NCI-H2196 (cell line): ENCODE measurements around the gene MAD1L1.

Experiments used
- DNase-seq: peaks from one replicate; lab custom pipeline; 2025; ENCODE audit not compliant: unreplicated experiment; lab: John Stamatoyannopoulos, UW

Gene MAD1L1

GRCh38 chr7:2033586-2034135 is 199.1 kb downstream of the MAD1L1 start:
- DNase-seq = no peak

GRCh38 chr7:2032876-2033407 is 199.8 kb downstream of the MAD1L1 start:
- no peak for DNase-seq

- DNase-seq = no peak
Measured at GRCh38 chr7:2032030-2032875, 200.5 kb downstream of the MAD1L1 start.

- no peak for DNase-seq
Measured at GRCh38 chr7:2031451-2031845, 201.3 kb downstream of the MAD1L1 start.

GRCh38 chr7:2030475-2031450 is 202.0 kb downstream of the MAD1L1 start:
- DNase-seq = no peak

- no peak for DNase-seq
Measured at GRCh38 chr7:2029936-2030335, 202.8 kb downstream of the MAD1L1 start.

- DNase-seq = no peak
Measured at GRCh38 chr7:2029211-2029905, 203.4 kb downstream of the MAD1L1 start.

GRCh38 chr7:2028733-2029132 is 204.0 kb downstream of the MAD1L1 start:
- no peak for DNase-seq

- no peak for DNase-seq
Measured at GRCh38 chr7:2025188-2025587, 207.6 kb downstream of the MAD1L1 start.

GRCh38 chr7:2024567-2024918 is 208.2 kb downstream of the MAD1L1 start:
- DNase-seq = no peak

- DNase-seq = no peak
Measured at GRCh38 chr7:2023877-2024566, 208.7 kb downstream of the MAD1L1 start.

- no peak for DNase-seq
Measured at GRCh38 chr7:2022737-2023250, 210.0 kb downstream of the MAD1L1 start.

- no peak for DNase-seq
Measured at GRCh38 chr7:2022021-2022409, 210.7 kb downstream of the MAD1L1 start.

- DNase-seq = no peak
Measured at GRCh38 chr7:2019711-2020511, 212.8 kb downstream of the MAD1L1 start.

GRCh38 chr7:2019461-2019710 is 213.4 kb downstream of the MAD1L1 start:
- no peak for DNase-seq

- DNase-seq = no peak
Measured at GRCh38 chr7:2018569-2019460, 213.9 kb downstream of the MAD1L1 start.

GRCh38 chr7:2017914-2018568 is 214.7 kb downstream of the MAD1L1 start:
- DNase-seq = no peak

- DNase-seq = no peak
Measured at GRCh38 chr7:2017481-2017891, 215.3 kb downstream of the MAD1L1 start.
